ENCODE results near the gene KRT32.

GRCh38 chr17:41421617-41422016, 45.6 kb downstream of the KRT32 start:
- TF ChIP-seq POLR2A (IDR thresholded peaks at IDR 0.05) (no peak), CTCF (IDR thresholded peaks at IDR 0.05) (no peak)

Data from vagina (tissue), 2 donors.